Activated CD8-positive, alpha-beta T cell treated with anti-CD3 and anti-CD28 coated beads, Interleukin-2, amount 10 ng/mL, durations not matched to agents 7 days and 5 days (primary cell): ENCODE results near the gene ENPP5. TPM values are rescaled to one million over a fixed set of nuclear protein-coding genes. Genes with fewer than 3 reads are reported as not detected.
"Not testable (repeated sequence)": the region's sequence is repeated elsewhere in the genome, so short reads cannot be mapped to it uniquely, and the experiment has no call there.

Experiments used
- ATAC-seq: fragments of 150-1000 bp; cut with Tn5 transposase; one replicate; pipeline ENCODE4 v1.10.0; 2021; ENCODE audit warnings: moderate library complexity
- CTCF ChIA-PET: fragments of 350-600 bp; sonication (Branson Sonifier 250); formaldehyde crosslinking; loops from one replicate; lab custom pipeline; 2021; ENCODE audit warnings: antibody characterized with exemption; lab: Charles Lee
- POLR2A ChIA-PET: fragments of 350-600 bp; sonication (Branson Sonifier 250); formaldehyde crosslinking; loops from one replicate; lab custom pipeline; 2021; ENCODE audit warnings: antibody characterized with exemption; lab: Charles Lee
- DNase-seq: peaks from one replicate; pipeline ENCODE4 v3.0.0-alpha.2; 2020
- H3K27ac Mint-ChIP-seq: one replicate; pipeline ENCODE4 v1.8.0; 2021; ENCODE audit warnings: mild to moderate bottlenecking, mixed read lengths
- H3K27me3 Mint-ChIP-seq: one replicate; pipeline ENCODE4 v1.8.0; 2021; ENCODE audit warnings: low read depth, mixed read lengths
- H3K36me3 Mint-ChIP-seq: one replicate; pipeline ENCODE4 v1.8.0; 2021; ENCODE audit warnings: low read depth, mixed read lengths
- H3K4me1 Mint-ChIP-seq: one replicate; pipeline ENCODE4 v1.8.0; 2021; ENCODE audit warnings: low read depth, mixed read lengths
- H3K4me3 Mint-ChIP-seq: one replicate; pipeline ENCODE4 v1.8.0; 2021; ENCODE audit warnings: mild to moderate bottlenecking, mixed read lengths
- H3K9me3 Mint-ChIP-seq: one replicate; pipeline ENCODE4 v1.8.0; 2022; ENCODE audit warnings: mixed read lengths; ENCODE audit not compliant: insufficient read depth
- total RNA-seq, 2 experiments: library from RNA; stranded (reverse); gene quantifications; one replicate each; pipeline ENCODE4 v1.2.3, GENCODE V29; 2021

Gene ENPP5
- total RNA-seq, 2 experiments from 2014 or later, result not detected

DNA sequence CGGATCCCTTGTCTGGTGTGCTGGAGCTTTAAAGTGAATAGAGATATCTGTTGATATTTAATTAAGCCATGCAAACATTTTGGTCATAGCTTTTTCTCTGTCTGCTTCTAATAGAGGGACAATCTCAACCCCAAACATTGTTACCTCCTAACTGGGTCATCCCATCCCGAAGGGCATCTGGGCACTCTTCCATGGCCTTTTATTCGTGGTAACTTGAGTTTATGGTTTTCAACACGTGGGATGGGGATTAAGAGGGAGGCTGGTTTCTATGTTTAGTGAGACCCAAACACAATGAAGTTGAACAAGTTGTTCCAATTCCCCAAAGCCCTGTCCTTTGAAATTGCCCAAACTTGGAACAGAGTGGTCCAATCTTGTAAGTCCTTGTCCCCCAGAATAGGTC, 1.4 kb upstream of the ENPP5 start:
- Mint-ChIP-seq H3K4me1 (peaks cover 37% of the 10 kb centered on the region), H3K27ac (no peak overlapping the region), H3K27me3 (peaks cover 49% of the 10 kb centered on the region), H3K4me3 (no peak overlapping the region), H3K9me3 (no peaks in the 10 kb centered on the region), H3K36me3 (no peaks in the 10 kb centered on the region)
- DNase-seq, result no peak
- no peak for ATAC-seq
- CTCF ChIA-PET, result interaction anchor here (2.0 kb wide), 1 partner anchor 82 kb away, joined by 8 read pairs; no protein-coding TSS in a partner anchor
- POLR2A ChIA-PET, result interaction anchor here (0.6 kb wide), 1 partner anchor 161 kb away, joined by 3 read pairs; no protein-coding TSS in a partner anchor

GRCh38 chr6:46160102-46160501, 10.7 kb downstream of the ENPP5 start:
- H3K4me1 Mint-ChIP-seq, result no peaks in the 10 kb centered on the region
- CTCF ChIA-PET, result no interaction called here
- no peaks in the 10 kb centered on the region for H3K9me3 Mint-ChIP-seq
- H3K36me3 Mint-ChIP-seq, result no peaks in the 10 kb centered on the region
- peaks cover 5% of the 10 kb centered on the region for H3K27me3 Mint-ChIP-seq
- ATAC-seq (no peak), DNase-seq (no peak)
- H3K27ac Mint-ChIP-seq, result no peak overlapping the region
- no peak overlapping the region for H3K4me3 Mint-ChIP-seq
- POLR2A ChIA-PET, result no interaction called here

DNA sequence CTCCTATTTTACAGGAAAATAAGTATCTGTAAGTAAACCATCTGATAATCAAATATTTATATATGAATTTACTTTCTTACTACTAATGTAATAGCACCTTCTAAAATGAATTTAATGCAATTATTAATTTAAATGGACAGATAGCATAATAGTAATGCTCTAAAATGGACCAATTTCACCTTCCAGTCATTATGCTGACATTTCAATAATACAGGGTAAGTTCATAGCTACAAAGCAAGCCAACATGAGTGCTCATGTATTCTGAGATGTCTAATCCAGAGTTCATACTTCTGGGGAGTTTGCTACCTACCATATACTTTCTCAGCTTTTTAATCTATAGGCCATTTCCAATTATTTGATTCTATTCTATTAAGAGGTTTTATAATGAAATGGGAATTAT, 11.6 kb downstream of the ENPP5 start:
- no peak overlapping the region for H3K27ac Mint-ChIP-seq
- H3K4me1 Mint-ChIP-seq, result no peaks in the 10 kb centered on the region
- H3K27me3 Mint-ChIP-seq, result peaks cover 5% of the 10 kb centered on the region
- no peaks in the 10 kb centered on the region for H3K9me3 Mint-ChIP-seq
- ATAC-seq (no peak), DNase-seq (no peak)
- no peak overlapping the region for H3K4me3 Mint-ChIP-seq
- no peaks in the 10 kb centered on the region for H3K36me3 Mint-ChIP-seq
- ChIA-PET POLR2A (no interaction called here), CTCF (interaction anchor here (1.3 kb wide), 1 partner anchor 69 kb away, joined by 5 read pairs; no protein-coding TSS in a partner anchor)

DNA sequence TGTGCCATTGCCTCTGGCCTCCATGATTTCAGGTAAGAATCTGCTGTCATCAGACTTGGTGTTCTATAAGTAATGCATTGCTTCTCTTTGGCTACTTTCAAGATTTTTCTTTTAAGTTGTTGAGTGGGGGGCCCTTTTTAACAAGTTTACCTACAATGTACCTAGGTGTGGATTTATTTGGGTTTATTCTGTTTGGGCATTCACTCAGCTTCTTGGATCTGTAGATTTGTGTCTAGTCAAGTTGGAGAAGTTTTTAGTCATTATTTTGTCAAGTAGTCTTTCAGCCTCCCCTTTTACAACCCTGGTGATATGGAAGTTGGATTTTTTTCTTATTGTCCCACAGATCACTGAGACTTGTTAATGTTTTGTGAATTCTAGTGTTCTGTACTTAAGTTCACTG, 14.1 kb downstream of the ENPP5 start:
- DNase-seq, result no peak
- ATAC-seq, result no peak

GRCh38 chr6:46149066-46149465, 21.7 kb downstream of the ENPP5 start:
- H3K27me3 Mint-ChIP-seq, H3K4me3 Mint-ChIP-seq, DNase-seq, CTCF ChIA-PET, POLR2A ChIA-PET, H3K36me3 Mint-ChIP-seq, H3K27ac Mint-ChIP-seq, ATAC-seq, H3K9me3 Mint-ChIP-seq, H3K4me1 Mint-ChIP-seq: not testable (repeated sequence)

More for the DNA sequence above, 14.1 kb downstream of the ENPP5 start:
- Mint-ChIP-seq H3K4me1 (no peaks in the 10 kb centered on the region), H3K27ac (no peak overlapping the region), H3K9me3 (no peaks in the 10 kb centered on the region), H3K36me3 (no peaks in the 10 kb centered on the region), H3K27me3 (peaks cover 8% of the 10 kb centered on the region), H3K4me3 (no peak overlapping the region)
- CTCF ChIA-PET, result interaction anchor here (0.6 kb wide), 1 partner anchor 14 kb away, joined by 3 read pairs; no protein-coding TSS in a partner anchor
- POLR2A ChIA-PET, result no interaction called here

DNA sequence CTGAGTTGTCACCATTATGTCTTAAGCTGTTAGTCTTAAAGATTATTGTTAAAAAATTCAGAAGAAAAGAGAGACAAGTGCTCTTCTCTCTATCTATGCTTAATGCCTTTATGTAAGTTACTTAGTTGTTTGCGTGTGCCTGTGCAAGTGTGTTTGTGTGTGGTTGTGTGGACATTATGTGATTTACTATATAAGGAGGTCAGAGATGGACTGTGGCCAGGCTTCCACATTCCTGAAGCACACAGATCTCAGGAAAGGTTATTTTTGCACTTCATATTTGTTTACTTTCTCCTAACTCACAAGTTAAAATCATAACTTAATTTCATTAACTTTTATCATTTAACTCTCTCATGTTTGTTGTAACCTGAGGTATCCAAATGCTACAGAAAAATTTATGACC, 26.5 kb downstream of the ENPP5 start:
- Mint-ChIP-seq H3K27me3 (no peaks in the 10 kb centered on the region), H3K36me3 (peaks cover 11% of the 10 kb centered on the region), H3K9me3 (no peaks in the 10 kb centered on the region), H3K4me1 (no peaks in the 10 kb centered on the region), H3K4me3 (no peak overlapping the region), H3K27ac (no peak overlapping the region)
- ChIA-PET POLR2A (no interaction called here), CTCF (no interaction called here)
- DNase-seq (no peak), ATAC-seq (no peak)

DNA sequence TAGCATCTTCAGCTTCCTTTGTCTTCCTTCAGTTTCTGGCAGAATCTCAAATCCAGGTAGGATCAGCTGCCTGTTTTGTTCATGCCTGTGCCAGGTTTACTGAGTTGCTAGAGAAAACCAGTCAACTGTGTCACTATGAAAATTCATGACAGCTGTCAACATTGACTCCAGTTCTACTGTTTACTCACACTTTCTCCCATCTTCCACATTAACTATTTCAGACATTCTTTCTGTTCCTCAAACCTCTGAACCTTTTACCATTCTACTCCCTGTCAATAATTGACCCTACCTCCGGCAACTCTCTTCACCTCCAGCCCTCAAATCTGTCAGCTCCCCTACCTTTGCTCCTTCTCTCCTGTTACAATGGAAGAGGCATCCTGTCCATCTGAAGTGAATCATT, 32.5 kb downstream of the ENPP5 start:
- ATAC-seq (no peak), DNase-seq (no peak)
- Mint-ChIP-seq H3K27me3 (no peaks in the 10 kb centered on the region), H3K4me3 (no peak overlapping the region), H3K36me3 (peaks cover 9% of the 10 kb centered on the region), H3K9me3 (no peaks in the 10 kb centered on the region), H3K4me1 (peaks cover 3% of the 10 kb centered on the region), H3K27ac (no peak overlapping the region)
- POLR2A ChIA-PET, result interaction anchor here (0.6 to 1.3 kb wide), 3 partner anchors 8 to 109 kb away, joined by 4 to 7 read pairs (median 5); partner anchors contain the start of gene ENPP4
- CTCF ChIA-PET, result interaction anchor here (2.0 to 2.1 kb wide), 2 partner anchors 9 to 48 kb away, joined by 6 to 7 read pairs; partner anchors contain the start of gene ENPP4

- ChIA-PET POLR2A (interaction anchor here (0.6 to 1.2 kb wide), 2 partner anchors 9 to 108 kb away, joined by 4 to 7 read pairs; no protein-coding TSS in a partner anchor), CTCF (no interaction called here)
- Mint-ChIP-seq H3K4me3 (no peak overlapping the region), H3K9me3 (no peaks in the 10 kb centered on the region), H3K4me1 (peaks cover 3% of the 10 kb centered on the region), H3K27ac (no peak overlapping the region), H3K36me3 (peaks cover 2% of the 10 kb centered on the region), H3K27me3 (no peaks in the 10 kb centered on the region)
- DNase-seq, result no peak
- no peak for ATAC-seq
Measured at GRCh38 chr6:46137387-46137786, 33.4 kb downstream of the ENPP5 start.

- Mint-ChIP-seq H3K27me3 (no peaks in the 10 kb centered on the region), H3K4me1 (peaks cover 3% of the 10 kb centered on the region), H3K4me3 (no peak overlapping the region), H3K27ac (no peak overlapping the region), H3K36me3 (peaks cover under 1% of the 10 kb centered on the region), H3K9me3 (no peaks in the 10 kb centered on the region)
- DNase-seq (no peak), ATAC-seq (no peak)
- ChIA-PET CTCF (no interaction called here), POLR2A (no interaction called here)
Measured at GRCh38 chr6:46136831-46137230, 33.9 kb downstream of the ENPP5 start.

GRCh38 chr6:46135176-46135575, 35.6 kb downstream of the ENPP5 start:
- Mint-ChIP-seq H3K27ac (no peak overlapping the region), H3K9me3 (no peaks in the 10 kb centered on the region), H3K27me3 (no peaks in the 10 kb centered on the region), H3K4me1 (peaks cover 9% of the 10 kb centered on the region), H3K4me3 (no peak overlapping the region), H3K36me3 (peaks cover 4% of the 10 kb centered on the region)
- ATAC-seq (no peak), DNase-seq (no peak)
- CTCF ChIA-PET, result no interaction called here
- POLR2A ChIA-PET, result no interaction called here

- Mint-ChIP-seq H3K9me3 (no peaks in the 10 kb centered on the region), H3K27me3 (no peaks in the 10 kb centered on the region), H3K27ac (no peak overlapping the region), H3K4me3 (no peak overlapping the region), H3K4me1 (peaks cover 13% of the 10 kb centered on the region), H3K36me3 (peaks cover 4% of the 10 kb centered on the region)
- CTCF ChIA-PET, result no interaction called here
- no peak for ATAC-seq
- POLR2A ChIA-PET, result no interaction called here
- no peak for DNase-seq
Measured at GRCh38 chr6:46134216-46134615, 36.6 kb downstream of the ENPP5 start.

DNA sequence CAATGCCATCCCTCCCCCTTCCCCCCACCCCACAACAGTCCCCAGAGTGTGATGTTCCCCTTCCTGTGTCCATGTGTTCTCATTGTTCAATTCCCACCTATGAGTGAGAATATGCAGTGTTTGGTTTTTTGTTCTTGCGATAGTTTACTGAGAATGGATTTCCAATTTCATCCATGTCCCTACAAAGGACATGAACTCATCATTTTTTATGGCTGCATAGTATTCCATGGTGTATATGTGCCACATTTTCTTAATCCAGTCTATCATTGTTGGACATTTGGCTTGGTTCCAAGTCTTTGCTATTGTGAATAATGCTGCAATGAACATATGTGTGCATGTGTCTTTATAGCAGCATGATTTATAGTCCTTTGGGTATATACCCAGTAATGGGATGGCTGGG, 39.5 kb downstream of the ENPP5 start:
- ATAC-seq, H3K36me3 Mint-ChIP-seq, POLR2A ChIA-PET, H3K9me3 Mint-ChIP-seq, H3K4me3 Mint-ChIP-seq, H3K27me3 Mint-ChIP-seq, H3K27ac Mint-ChIP-seq, DNase-seq: not testable (repeated sequence)
- CTCF ChIA-PET, result interaction anchor here (2.9 kb wide), 1 partner anchor 40 kb away, joined by 11 read pairs; no protein-coding TSS in a partner anchor
- H3K4me1 Mint-ChIP-seq, result peaks cover 34% of the 10 kb centered on the region
